SK-N-SH (cell line): ENCODE results near the gene SLC6A9.

Experiments
- ELF1 ChIP-seq: IDR thresholded peaks from 2 replicates; pipeline ENCODE4 v1.4.0; 2012
- FOXM1 ChIP-seq: IDR thresholded peaks from 2 replicates; pipeline ENCODE4 v1.4.0; 2012; ENCODE audit warnings: low read depth, mild to moderate bottlenecking
- JUND ChIP-seq: IDR thresholded peaks from 2 replicates; pipeline ENCODE4 v1.4.0; 2012
- POLR2AphosphoS5 ChIP-seq: IDR thresholded peaks from 2 replicates; pipeline ENCODE4 v1.6.1; 2012; ENCODE audit warnings: low read depth, low read length
- SIN3A ChIP-seq: IDR thresholded peaks from 2 replicates; pipeline ENCODE4 v1.6.1; 2012; ENCODE audit warnings: low read depth, mild to moderate bottlenecking, low read length, moderate library complexity, borderline replicate concordance
- TCF12 ChIP-seq: IDR thresholded peaks from 2 replicates; pipeline ENCODE4 v1.4.0; 2012
- TF ChIP-seq, protein P1 (sequence below): IDR thresholded peaks from 2 replicates; pipeline ENCODE4 v1.4.0; 2012; ENCODE audit warnings: low read depth
- TF ChIP-seq, protein P2 (sequence below): fragments of 200-600 bp; sonication (generic); IDR thresholded peaks from 2 replicates; pipeline ENCODE4 v1.6.1; 2017; ENCODE audit warnings: antibody characterized with exemption, mild to moderate bottlenecking, moderate library complexity

DNA sequence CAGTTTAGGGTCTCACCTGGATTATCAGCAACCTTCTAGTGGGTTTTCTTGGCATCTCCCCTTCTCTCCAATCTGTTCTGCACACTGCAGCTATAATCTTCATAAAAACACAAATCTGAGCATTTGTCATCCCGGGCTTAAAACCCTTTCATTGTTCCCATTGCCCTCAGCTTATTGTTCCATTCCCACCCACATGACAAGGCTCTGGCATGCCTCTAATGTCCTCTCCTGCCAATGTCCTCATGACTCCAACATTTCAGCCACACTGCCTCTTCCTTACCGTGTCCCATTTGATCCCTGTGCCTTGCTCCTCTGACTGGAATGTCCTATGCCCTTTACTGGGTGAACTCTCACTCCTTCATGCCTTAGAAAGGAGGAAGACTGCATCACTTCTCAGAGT is 68.9 kb downstream of the SLC6A9 start:
- TF ChIP-seq FOXM1 (no peak), ELF1 (no peak), JUND (no peak), TCF12 (no peak), POLR2AphosphoS5 (no peak), SIN3A (no peak)
- TF ChIP-seq, protein P1, sequence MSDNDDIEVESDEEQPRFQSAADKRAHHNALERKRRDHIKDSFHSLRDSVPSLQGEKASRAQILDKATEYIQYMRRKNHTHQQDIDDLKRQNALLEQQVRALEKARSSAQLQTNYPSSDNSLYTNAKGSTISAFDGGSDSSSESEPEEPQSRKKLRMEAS, result no peak
- TF ChIP-seq, protein P2, sequence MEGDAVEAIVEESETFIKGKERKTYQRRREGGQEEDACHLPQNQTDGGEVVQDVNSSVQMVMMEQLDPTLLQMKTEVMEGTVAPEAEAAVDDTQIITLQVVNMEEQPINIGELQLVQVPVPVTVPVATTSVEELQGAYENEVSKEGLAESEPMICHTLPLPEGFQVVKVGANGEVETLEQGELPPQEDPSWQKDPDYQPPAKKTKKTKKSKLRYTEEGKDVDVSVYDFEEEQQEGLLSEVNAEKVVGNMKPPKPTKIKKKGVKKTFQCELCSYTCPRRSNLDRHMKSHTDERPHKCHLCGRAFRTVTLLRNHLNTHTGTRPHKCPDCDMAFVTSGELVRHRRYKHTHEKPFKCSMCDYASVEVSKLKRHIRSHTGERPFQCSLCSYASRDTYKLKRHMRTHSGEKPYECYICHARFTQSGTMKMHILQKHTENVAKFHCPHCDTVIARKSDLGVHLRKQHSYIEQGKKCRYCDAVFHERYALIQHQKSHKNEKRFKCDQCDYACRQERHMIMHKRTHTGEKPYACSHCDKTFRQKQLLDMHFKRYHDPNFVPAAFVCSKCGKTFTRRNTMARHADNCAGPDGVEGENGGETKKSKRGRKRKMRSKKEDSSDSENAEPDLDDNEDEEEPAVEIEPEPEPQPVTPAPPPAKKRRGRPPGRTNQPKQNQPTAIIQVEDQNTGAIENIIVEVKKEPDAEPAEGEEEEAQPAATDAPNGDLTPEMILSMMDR, result no peak
